HEK293 (cell line): ENCODE measurements around the gene MPHOSPH8.

ENCODE experiments used
- CTCF ChIA-PET: fragments of 350-600 bp; formaldehyde crosslinking; extraction: SDS; loops from one replicate; lab custom pipeline; 2021; ENCODE audit warnings: antibody characterized with exemption; lab: Yijun Ruan, JAX
- POLR2A ChIA-PET: fragments of 300-600 bp; formaldehyde crosslinking; extraction: SDS; loops from one replicate; lab custom pipeline; 2020; ENCODE audit warnings: antibody characterized with exemption, inconsistent platforms; lab: Yijun Ruan, JAX
- H3K27ac ChIP-seq: fragments of 200-500 bp; sonication (Bioruptor generic); 2 replicates; pipeline ENCODE4 v1.5.1; 2014; ENCODE audit warnings: low read depth, low read length, control low read depth, inconsistent platforms; ENCODE audit errors: extremely low read depth
- H3K36me3 ChIP-seq, 2 experiments: fragments of 200-500 bp in 1 of 2; sonication (Bioruptor generic) in 1 of 2; 1 replicate in 1 of 2; 2 replicates in 1 of 2; pipeline ENCODE4 v1.5.1; 2014 to 2017; ENCODE audit warnings: inconsistent platforms in 2 of 2, low read length in 2 of 2; ENCODE audit not compliant: control insufficient read depth in 2 of 2, insufficient read depth in 1 of 2
- H3K4me1 ChIP-seq: fragments of 200-500 bp; sonication (Bioruptor generic); 2 replicates; pipeline ENCODE4 v1.5.1; 2014; ENCODE audit warnings: mild to moderate bottlenecking, low read length, inconsistent platforms; ENCODE audit not compliant: control insufficient read depth, insufficient read depth
- H3K4me3 ChIP-seq: 2 replicates; pipeline ENCODE4 v1.5.1; 2011; ENCODE audit warnings: low read depth, mild to moderate bottlenecking, control low read depth, low read length, moderate library complexity
- H3K9me3 ChIP-seq: fragments of 200-500 bp; sonication (Bioruptor generic); 2 replicates; pipeline ENCODE4 v1.5.1; 2014; ENCODE audit warnings: low read depth, low read length, inconsistent platforms; ENCODE audit not compliant: control insufficient read depth, insufficient read depth
- AEBP2 ChIP-seq: fragments of 450-650 bp; formaldehyde crosslinking; IDR thresholded peaks from 2 replicates; pipeline ENCODE4 v1.5.1; 2016; ENCODE audit warnings: missing biosample characterization, missing genetic modification characterization, borderline replicate concordance
- ATF2 ChIP-seq: fragments of 450-650 bp; formaldehyde crosslinking; IDR thresholded peaks from 2 replicates; pipeline ENCODE4 v1.5.1; 2016; ENCODE audit warnings: missing biosample characterization, missing genetic modification characterization, low read depth
- KLF1 ChIP-seq: fragments of 450-650 bp; formaldehyde crosslinking; IDR thresholded peaks from 2 replicates; pipeline ENCODE4 v1.5.1; 2016; ENCODE audit warnings: missing biosample characterization, missing genetic modification characterization
- WT1 ChIP-seq: fragments of 450-650 bp; formaldehyde crosslinking; IDR thresholded peaks from 2 replicates; pipeline ENCODE4 v1.5.1; 2016; ENCODE audit warnings: missing biosample characterization, missing genetic modification characterization
- ZBTB44 ChIP-seq: fragments of 450-650 bp; IDR thresholded peaks from 2 replicates; pipeline ENCODE4 v1.5.1; 2018; ENCODE audit warnings: missing biosample characterization, mild to moderate bottlenecking, missing genetic modification characterization
- ZFP37 ChIP-seq: fragments of 450-650 bp; formaldehyde crosslinking; IDR thresholded peaks from 2 replicates; pipeline ENCODE4 v1.5.1; 2016; ENCODE audit warnings: missing biosample characterization, missing genetic modification characterization
- ZNF132 ChIP-seq: fragments of 450-650 bp; formaldehyde crosslinking; IDR thresholded peaks from 2 replicates; pipeline ENCODE4 v1.5.1; 2017; ENCODE audit warnings: missing biosample characterization, missing genetic modification characterization, borderline replicate concordance
- ZNF19 ChIP-seq: fragments of 450-650 bp; formaldehyde crosslinking; IDR thresholded peaks from 2 replicates; pipeline ENCODE4; 2016; ENCODE audit warnings: missing biosample characterization, missing genetic modification characterization, low read depth
- ZNF23 ChIP-seq: fragments of 450-650 bp; formaldehyde crosslinking; IDR thresholded peaks from 2 replicates; pipeline ENCODE4 v1.5.1; 2016; ENCODE audit warnings: missing biosample characterization, missing genetic modification characterization, borderline replicate concordance
- ZNF248 ChIP-seq: fragments of 450-650 bp; formaldehyde crosslinking; IDR thresholded peaks from 2 replicates; pipeline ENCODE4 v1.5.1; 2017; ENCODE audit warnings: missing biosample characterization, missing genetic modification characterization
- ZNF302 ChIP-seq: fragments of 450-650 bp; formaldehyde crosslinking; IDR thresholded peaks from 2 replicates; pipeline ENCODE4 v1.5.1; 2016; ENCODE audit warnings: missing biosample characterization, missing genetic modification characterization, low read depth
- ZNF394 ChIP-seq: fragments of 450-650 bp; formaldehyde crosslinking; IDR thresholded peaks from 2 replicates; pipeline ENCODE4 v1.5.1; 2016; ENCODE audit warnings: missing biosample characterization, missing genetic modification characterization, mild to moderate bottlenecking, moderate library complexity, borderline replicate concordance
- ZNF433 ChIP-seq: fragments of 450-650 bp; formaldehyde crosslinking; IDR thresholded peaks from 2 replicates; pipeline ENCODE4 v1.5.1; 2016; ENCODE audit warnings: missing biosample characterization, missing genetic modification characterization, low read depth
- ZNF501 ChIP-seq: fragments of 450-650 bp; formaldehyde crosslinking; IDR thresholded peaks from 2 replicates; pipeline ENCODE4 v1.5.1; 2016; ENCODE audit warnings: missing biosample characterization, missing genetic modification characterization
- ZNF530 ChIP-seq: fragments of 450-650 bp; formaldehyde crosslinking; IDR thresholded peaks from 2 replicates; pipeline ENCODE4 v1.5.1; 2016; ENCODE audit warnings: low read depth, missing biosample characterization, missing genetic modification characterization
- ZNF585B ChIP-seq: fragments of 450-650 bp; formaldehyde crosslinking; IDR thresholded peaks from 2 replicates; pipeline ENCODE4 v1.5.1; 2016; ENCODE audit warnings: missing biosample characterization, missing genetic modification characterization
- ZNF600 ChIP-seq: fragments of 450-650 bp; formaldehyde crosslinking; IDR thresholded peaks from 2 replicates; pipeline ENCODE4 v1.5.1; 2016; ENCODE audit warnings: missing biosample characterization, missing genetic modification characterization
- ZNF837 ChIP-seq: fragments of 450-650 bp; formaldehyde crosslinking; IDR thresholded peaks from 2 replicates; pipeline ENCODE4 v1.5.1; 2016; ENCODE audit warnings: missing biosample characterization, missing genetic modification characterization

The MPHOSPH8 gene

GRCh38 chr13:19720039-19720438 is 86.6 kb downstream of the MPHOSPH8 start:
- TF ChIP-seq ZNF302 (tag by site-specific recombination) (no peak), WT1 (tag by site-specific recombination) (no peak), ZNF585B (tag by site-specific recombination) (no peak), ZNF530 (no peak), ZNF248 (tag by site-specific recombination) (no peak), ZNF23 (no peak), ZNF501 (tag by site-specific recombination) (no peak), ZNF433 (tag by site-specific recombination) (no peak), AEBP2 (tag by site-specific recombination) (no peak), ZNF600 (tag by site-specific recombination) (no peak), ZFP37 (tag by site-specific recombination) (no peak), ZNF837 (tag by site-specific recombination) (no peak), ZNF394 (tag by site-specific recombination) (no peak), ZNF19 (tag by site-specific recombination) (no peak), ZBTB44 (tag by site-specific recombination) (no peak), ZNF132 (tag by site-specific recombination) (no peak), KLF1 (no peak), ATF2 (tag by site-specific recombination) (no peak)
- Histone ChIP-seq H3K4me1 (no peaks in the 10 kb centered on the region), H3K27ac (no peak overlapping the region), H3K36me3 (peaks cover 0 to 16% of the 10 kb centered on the region in 2 experiments; a peak in 2 of 3 replicates), H3K4me3 (no peak overlapping the region), H3K9me3 (no peaks in the 10 kb centered on the region)
- ChIA-PET CTCF (interaction anchor here (1.1 kb wide), 1 partner anchor 12 kb away, joined by 3 read pairs; no protein-coding TSS in a partner anchor), POLR2A (no interaction called here)
